ENCODE measurements around the gene GPC3.

GRCh38 chrX:134025986-134026545 is 40.7 kb upstream of the GPC3 start:
- no peak; the same call in 1 of the 2 replicates for TF ChIP-seq CTCF (IDR thresholded peaks at IDR 0.05; ENCODE audit: low read length)
- TF ChIP-seq EZH2 (IDR thresholded peaks at IDR 0.05; ENCODE audit: borderline replicate concordance, low read length) = no peak
